GM19023 (cell line): Measurements from ENCODE around the gene SPRR2G.
"Not testable (repeated sequence)": the region's sequence is repeated elsewhere in the genome, so short reads cannot be mapped to it uniquely, and the experiment has no call there.

Experiments used
- ATAC-seq: cut with Tn5 transposase; IDR thresholded peaks from one replicate; pipeline ENCODE4 v1.9.1; 2021; ENCODE audit warnings: mild to moderate bottlenecking, moderate library complexity; ENCODE audit not compliant: unreplicated experiment

Gene SPRR2G

GRCh38 chr1:153150846-153151245 lies at the start of gene SPRR2G:
Gene SPRR2G (minus strand): TSS chr1:153150890. CDS start chr1:153150110, 780 bp downstream.
- ATAC-seq, result no peak

DNA sequence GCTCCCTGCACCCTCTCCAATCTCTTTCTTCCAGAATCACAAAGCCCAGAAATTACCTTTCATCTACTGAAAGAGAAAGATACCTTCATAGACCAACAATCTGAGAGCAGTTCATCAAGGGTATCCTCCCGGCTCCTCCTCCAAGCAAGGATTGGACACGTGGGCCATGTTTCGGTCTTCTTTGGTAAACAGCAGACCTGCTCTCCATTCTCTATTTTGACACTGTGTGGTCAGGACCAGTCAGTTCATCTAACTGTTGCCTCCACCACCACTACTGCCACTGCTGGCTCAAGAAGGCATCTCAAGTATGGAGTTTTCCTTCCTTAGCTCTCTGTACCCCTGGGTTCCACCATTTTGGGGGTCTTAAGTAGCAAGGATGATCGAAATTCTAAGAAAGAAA lies 44.5 kb upstream of the SPRR2G start:
- no peak for ATAC-seq

GRCh38 chr1:153194331-153195050 lies 43.8 kb upstream of the SPRR2G start:
- ATAC-seq, result no peak

- no peak for ATAC-seq
Observed at GRCh38 chr1:153192697-153193096, 42.0 kb upstream of the SPRR2G start.

- no peak for ATAC-seq
Observed at GRCh38 chr1:153190373-153190772, 39.7 kb upstream of the SPRR2G start.

DNA sequence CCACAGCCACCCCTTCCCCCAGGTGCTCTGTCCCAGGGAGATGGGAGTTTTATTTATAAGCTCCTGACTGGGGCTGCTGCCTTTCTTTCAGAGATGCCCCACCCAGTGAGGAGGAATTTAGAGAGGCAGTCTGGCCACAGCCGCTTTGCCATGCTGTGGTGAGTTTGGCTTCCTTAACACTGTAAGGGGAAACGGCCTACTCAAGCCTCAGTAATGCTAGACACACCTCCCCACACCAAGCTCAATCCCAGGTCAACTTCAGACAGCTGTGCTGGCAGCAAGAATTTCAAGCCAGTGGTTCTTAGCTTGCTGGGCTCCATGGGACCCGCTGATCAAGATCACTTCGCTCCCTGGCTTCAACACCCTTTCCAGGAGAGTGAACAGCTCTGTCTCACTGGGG lies 37.6 kb upstream of the SPRR2G start:
- ATAC-seq, result not testable (repeated sequence)

DNA sequence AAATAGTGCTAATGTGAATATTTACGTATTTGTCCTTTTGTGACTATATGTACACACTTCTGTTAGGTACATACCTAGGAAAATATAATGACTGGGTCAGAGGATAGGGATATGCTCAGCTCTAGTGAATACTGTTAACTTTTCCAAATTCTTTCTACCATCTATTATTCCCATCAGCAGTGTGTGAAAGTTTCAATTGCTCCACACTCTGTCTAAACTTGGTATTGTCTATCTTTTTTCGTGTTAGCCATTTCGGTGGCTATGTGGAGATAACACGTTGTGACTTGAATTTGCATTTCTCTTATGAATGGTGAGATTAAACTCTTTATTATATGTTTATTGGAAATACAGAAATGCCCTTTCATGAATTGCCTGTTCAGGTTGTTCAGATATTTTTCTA lies 29.9 kb upstream of the SPRR2G start:
- ATAC-seq, result no peak

DNA sequence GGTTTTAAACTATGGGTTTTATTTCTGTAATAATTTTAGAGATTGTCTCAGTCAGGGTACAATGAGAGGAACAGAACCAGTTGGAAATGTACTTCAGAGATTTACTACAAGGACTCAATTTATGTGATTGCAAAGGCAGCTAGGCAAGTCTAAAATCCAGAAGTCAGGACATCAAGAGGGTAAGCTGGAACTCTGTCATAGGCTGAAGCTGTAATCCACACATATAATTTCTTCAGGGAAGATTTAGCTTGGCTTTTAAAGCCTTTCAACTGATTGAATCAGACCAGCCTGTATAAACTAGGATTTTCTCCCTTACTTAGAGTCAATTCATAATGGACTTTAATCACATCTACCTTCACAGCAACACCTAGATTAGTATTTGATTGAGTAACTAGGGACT lies 28.2 kb upstream of the SPRR2G start:
- no peak for ATAC-seq

DNA sequence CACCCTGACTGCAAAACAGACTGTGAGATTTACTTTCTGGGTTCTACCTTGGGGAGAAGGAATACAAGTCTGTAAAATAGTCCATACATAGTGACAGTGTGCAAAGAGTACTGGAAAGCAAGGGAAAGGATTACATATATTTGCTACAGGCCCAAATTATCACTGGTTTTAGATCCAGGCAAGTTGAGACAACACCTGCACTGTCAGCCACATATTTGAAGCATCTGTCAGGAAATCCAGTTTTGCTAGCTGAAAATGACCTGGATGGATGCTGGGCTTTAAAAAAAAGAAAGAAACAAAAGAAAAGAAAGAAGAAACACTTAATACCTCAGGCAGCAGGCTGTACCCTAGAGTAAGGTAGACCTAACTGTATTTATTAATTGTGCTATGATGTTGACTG lies 23.9 kb upstream of the SPRR2G start:
- ATAC-seq, result no peak

DNA sequence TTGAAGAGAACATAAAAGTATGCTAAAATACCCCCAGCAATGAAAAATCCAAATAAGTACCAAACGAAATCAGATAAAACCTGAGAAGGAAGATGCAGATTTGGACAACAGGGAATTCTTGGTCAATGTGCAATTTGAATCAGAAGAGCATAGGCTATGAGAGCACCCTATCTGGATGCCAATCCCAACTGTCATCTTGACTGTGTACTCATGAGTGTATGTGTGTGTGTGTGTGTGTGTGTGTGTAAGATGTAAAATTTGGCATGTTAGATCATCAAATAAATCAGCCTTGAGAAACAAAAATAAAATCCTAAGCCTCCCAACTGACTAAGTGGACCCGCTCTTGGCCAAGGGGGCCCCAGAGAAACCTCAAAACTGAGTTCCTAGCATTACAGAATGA lies 18.0 kb upstream of the SPRR2G start:
- no peak for ATAC-seq

- ATAC-seq, result no peak
Observed at GRCh38 chr1:153155541-153155940, 4.9 kb upstream of the SPRR2G start.

DNA sequence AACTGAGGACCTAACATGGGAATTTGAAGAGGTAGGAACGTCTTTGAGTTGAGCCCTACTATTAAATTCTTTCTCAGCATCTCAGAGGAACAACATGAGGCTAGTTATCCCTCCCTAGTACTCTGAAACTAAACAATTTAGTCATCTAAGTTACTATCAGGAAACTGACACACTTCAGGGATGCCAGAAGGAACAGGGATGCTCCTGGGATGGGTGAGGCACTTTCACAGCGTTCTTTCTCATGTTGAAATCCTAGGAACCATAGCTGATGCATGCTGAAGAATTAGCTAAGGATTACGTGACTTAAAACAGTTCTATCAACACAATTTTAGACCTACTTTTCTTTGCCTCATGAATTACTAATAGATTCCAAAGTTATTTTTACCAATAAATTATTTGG lies 1.8 kb upstream of the SPRR2G start:
- no peak for ATAC-seq

DNA sequence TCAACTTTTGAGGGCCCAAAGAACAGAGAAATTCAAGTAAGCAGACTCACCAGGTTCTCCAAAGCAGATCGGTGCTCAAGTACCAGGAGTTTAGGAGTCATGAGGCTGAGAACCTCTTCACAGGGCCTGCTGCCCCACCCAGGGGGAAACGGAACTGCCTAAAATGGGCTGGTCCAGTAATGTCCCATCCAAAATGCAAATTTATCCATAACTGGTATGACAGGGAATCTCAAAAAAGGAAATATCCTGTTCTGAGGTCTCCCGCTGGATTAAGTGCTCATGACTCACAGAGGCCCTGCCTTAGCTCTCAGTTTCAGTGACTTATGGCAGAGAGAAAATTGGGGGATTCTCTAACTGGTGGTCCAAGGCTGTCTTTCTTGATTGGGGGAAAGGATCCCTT lies 9.3 kb downstream of the SPRR2G start:
- ATAC-seq, result no peak

DNA sequence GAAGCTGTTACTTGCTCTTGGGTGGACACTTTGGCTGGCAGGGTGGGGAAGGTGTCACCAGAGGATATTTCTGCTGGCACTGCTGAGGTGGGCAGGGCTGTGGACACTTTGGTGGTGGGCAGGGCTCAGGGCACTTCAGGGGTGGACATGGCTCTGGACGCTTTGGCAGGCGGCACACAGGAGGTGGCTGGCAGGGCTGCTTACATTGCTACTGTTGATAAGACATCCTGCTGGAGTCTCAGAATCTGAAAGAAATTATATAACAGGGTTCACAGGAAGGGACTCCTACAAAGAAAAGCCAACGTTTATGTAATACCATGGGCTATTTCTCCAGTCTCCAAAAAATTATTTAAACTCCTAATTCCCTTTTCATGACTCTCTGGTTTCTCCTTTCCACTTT lies 10.2 kb downstream of the SPRR2G start:
- no peak for ATAC-seq

DNA sequence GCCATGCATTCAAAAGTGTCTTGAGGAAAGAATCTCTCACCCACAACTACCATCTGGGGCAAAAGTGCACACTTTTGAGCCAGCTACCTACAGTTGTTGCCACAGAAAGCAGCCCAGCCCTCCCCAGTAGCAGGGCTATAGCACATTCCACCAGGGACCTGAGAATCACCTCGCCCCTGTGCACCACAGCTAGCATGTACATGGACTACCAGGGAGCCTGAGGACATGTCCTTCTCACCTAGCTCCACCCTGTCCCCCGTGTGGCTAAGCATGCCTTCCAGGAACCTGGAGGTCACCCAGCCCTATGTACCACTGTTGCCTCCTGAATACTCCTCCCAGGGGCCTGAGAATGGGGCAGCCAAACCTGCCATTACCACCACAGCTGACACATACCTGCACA lies 16.9 kb downstream of the SPRR2G start:
- no peak for ATAC-seq

GRCh38 chr1:153133267-153133666 lies 17.4 kb downstream of the SPRR2G start:
- ATAC-seq, result no peak

DNA sequence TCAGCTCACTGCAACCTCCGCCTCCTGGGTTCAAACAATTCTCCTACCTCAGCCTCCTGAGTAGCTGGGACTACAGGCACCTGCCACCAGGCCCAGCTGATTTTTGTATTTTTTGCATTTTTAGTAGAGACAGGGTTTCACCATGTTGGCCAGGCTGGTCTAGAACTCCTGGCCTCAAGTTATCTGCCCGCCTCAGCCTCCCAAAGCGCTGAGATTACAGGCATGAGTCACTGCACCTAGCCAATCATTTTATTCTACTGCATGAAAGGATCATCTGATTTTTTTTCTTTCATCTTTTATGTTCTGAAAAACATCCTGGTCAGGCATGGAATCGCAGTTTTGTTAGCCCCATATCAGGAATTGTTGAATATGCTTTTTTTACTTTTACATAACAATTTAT lies 22.0 kb downstream of the SPRR2G start:
- ATAC-seq, result not testable (repeated sequence)

GRCh38 chr1:153127296-153127695 lies 23.4 kb downstream of the SPRR2G start:
- no peak for ATAC-seq

- no peak for ATAC-seq
Observed at GRCh38 chr1:153125536-153125935, 25.2 kb downstream of the SPRR2G start.

- not testable (repeated sequence) for ATAC-seq
Observed at GRCh38 chr1:153123793-153124192, 26.9 kb downstream of the SPRR2G start.

DNA sequence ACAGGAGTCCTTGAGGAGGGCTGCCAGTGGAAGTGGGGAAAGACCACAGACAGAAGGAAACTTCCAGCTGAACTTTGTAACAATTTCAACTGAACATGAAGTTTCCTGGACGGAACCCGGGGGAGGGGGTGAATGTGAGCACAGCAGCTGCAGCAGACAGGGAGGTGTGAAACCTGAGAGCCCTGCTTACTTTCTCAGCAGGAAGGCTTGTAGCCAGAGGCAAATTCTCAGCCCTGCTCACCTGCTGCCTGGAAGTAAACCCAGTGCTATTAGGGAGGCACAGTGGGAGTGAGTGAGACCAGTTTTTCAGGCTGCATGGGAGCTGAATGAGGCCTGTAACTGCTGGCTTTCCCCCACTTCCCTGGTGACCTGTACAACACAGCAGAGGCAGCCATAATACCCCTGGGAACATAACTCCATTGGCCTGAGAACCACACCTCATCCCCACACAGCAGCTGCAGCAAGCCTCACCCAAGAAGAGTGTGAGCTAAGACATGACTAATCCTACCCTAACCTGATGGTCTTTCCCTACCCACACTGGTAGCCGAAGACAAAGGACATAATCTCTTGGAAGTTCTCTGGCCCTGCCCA lies 27.8 kb downstream of the SPRR2G start:
- no peak for ATAC-seq

DNA sequence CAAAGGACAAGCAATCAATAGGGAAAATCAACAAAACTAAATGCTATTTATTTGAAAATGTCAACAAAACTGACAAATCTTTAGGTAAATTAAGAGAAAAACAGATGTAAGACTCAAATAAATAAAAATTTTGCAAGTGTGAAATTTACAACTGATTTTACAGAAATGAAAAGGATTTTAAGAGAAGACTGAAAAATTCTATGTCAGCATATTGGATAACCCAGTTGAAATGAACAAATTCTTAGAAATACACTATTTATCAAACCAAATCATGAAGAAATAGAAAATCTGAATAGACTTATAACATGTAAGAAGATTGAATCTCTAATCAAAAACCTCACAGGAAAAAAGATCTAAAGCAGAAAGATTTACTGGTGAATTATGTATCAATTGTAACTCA lies 29.7 kb downstream of the SPRR2G start:
- ATAC-seq, result no peak

DNA sequence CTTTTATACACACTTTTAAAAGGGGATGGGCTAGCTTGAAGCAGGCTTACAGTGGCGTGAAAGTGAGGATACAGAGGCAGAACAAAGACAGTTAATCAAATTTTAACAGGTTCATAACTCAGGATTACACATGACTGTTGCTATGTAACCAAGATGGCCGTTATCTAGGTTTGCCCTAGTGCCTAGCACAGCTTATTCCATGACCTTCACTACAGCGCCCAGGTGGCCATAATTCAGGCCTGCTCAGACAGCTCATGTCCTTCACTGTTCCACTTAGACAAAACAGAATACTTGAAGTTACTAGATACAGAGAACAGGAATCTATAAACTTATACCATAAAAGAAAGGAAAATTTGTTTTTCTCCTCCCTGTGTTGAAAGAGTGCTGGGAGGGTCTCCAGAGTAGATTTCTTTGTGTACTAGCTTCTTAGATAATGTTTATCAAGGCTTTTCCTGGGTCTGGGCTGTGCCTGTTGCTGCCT lies 31.2 kb downstream of the SPRR2G start:
- ATAC-seq, result no peak
